NOMO-1 treated with DMSO at 0.1 percent for 48 hours (cell line): ENCODE results near the gene IRF2BP2.
"Not testable (repeated sequence)": the region's sequence is repeated elsewhere in the genome, so short reads cannot be mapped to it uniquely, and the experiment has no call there.

ENCODE experiments used
- DNase-seq: peaks from one replicate; lab custom pipeline; 2025; ENCODE audit not compliant: unreplicated experiment; lab: John Stamatoyannopoulos, UW

The IRF2BP2 gene

DNA sequence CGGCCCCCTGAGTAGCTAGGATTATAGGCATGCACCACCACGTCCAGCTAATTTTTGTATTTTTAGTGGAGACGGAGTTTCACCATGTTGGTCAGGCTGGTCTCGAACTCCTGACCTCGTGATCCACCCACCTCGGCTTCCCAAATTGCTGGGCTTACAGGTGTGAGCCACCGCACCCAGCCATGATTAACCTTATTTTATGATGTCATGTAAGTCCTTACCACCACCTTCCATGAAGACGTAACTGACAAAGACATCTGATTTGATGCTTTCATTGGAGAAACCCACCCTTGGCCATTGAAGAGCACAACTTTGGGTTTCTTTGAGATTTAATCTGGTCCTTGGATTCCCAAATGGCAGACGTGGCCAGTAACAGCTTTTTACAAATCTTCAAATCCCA lies 24.9 kb upstream of the IRF2BP2 start:
- DNase-seq, result not testable (repeated sequence)

DNA sequence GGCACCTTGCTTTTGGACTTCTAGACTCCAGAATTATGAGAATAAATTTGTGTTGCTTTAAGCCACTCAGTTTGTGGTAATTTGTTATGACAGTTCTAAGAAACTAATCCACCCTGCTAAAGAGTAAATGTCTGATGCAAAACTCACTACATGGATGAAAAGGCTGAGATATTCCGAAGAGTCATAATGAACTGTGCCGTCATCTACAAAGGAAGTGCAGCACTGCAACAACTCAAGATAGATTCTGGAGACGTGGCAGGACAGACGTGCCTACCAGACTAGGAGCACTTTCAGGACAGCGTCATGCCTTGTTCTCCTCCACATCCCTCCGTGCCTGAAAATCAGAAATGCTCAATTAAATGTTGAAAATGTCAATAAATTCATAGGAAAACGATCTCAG lies 24.4 kb upstream of the IRF2BP2 start:
- no peak for DNase-seq

DNA sequence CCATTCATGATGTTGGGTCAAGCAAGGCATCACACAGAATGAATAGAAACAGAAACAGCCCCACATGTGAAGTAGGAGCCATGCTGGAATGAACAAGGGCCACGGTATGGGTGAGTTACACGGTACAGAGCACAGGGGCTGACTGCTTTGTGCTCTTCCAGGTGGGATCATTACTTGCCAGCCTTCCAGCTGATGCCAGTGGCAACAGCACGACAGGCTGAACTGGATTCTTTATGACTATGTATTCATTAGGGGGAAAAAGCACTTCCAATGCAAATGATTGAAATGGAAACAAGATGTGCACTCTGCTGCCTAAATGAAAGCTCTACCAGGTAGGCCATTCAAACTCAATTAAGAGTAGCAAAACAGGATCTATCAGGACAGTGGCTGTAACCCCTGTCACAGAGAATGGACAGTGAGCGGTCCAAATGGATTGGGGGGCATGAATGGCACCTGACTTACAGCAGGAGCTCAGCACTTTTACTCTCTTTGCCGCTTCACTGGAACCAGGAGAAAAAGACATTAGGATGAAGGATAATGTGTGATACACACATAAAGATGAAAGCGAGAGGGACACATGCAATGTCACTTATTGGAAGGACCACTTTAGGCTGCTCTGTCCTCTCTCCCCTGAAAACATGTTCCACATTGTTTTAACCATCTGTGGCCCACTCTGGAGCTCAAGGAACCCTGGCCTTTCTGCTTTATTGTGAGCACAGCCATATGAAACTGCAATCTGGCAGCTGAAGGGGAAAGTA lies 23.4 kb upstream of the IRF2BP2 start:
- DNase-seq, result no peak

DNA sequence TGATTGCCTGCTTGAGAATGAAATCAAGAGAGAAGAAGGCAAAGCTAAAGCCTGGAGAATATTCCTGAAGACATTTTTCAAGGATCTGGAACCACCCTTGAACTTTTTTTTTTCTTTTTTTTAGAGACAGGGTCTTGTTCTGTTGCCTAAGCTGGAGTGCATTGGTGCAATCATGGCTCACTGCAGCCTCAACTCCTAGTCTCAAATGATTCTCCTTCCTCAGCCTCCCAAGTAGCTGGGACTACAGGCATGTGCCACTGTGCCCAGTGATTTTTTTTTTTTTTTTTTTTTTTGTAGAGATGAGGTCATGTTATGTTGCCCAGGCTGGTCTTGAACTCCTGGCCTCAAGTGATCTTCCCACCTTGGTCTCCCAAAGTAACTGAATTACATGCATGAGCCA lies 22.2 kb upstream of the IRF2BP2 start:
- no peak for DNase-seq

DNA sequence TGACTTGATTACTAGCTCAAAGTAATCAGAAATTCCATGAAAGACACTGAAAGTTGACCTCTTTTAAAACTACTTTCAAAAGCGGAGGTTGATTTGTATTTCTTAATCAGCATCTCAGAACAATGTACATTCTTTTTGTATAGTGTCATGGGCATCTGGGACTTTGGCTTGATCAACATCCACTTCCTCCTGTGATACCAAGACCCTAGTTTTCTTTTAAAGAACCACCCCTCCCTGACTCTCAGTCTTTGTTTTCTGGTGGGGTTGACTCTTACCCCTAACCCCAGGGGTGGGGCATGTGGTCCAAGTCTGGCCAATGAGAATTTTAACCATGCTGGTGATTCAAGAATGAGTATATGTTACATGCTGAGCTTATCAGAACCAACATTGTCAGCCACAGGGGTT lies 21.7 kb upstream of the IRF2BP2 start:
- DNase-seq, result no peak

DNA sequence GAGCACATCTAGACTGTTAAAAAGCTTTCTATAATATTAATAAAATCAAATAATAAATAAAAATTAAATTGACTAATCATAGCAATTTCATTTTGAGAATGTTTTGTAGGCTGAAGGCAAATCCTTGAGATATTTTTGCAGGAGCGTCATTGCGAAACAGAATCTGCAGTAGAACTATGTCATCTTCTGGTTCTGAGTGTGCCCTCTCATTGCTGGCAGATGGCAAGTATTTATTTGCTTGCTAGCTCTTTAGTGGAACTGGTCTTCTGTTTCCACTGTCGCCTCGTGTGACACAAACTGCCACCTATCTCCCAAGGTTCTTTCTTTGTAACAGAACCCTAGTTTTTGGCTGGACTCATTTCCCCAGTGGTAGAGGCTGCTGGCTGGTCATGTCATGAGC lies 19.0 kb upstream of the IRF2BP2 start:
- DNase-seq, result no peak

DNA sequence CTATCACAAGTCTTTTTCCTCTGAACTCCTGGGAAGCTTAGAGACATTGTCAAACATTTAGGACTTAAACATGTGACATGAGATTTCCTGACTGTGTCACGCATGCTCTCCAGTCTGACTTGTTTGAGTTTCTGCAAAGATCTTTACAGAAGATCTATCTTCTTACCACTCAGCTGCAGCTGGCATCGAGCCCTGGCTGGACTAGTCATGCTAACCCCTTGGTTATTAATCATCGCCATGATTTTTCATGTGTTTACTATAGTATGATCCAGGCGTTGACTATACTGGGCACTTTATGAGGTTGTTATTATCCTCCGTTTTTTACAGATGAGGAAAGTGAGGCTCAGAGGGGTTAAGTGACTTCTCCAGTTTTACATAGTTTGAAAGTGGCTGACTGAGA lies 18.1 kb upstream of the IRF2BP2 start:
- DNase-seq, result no peak

DNA sequence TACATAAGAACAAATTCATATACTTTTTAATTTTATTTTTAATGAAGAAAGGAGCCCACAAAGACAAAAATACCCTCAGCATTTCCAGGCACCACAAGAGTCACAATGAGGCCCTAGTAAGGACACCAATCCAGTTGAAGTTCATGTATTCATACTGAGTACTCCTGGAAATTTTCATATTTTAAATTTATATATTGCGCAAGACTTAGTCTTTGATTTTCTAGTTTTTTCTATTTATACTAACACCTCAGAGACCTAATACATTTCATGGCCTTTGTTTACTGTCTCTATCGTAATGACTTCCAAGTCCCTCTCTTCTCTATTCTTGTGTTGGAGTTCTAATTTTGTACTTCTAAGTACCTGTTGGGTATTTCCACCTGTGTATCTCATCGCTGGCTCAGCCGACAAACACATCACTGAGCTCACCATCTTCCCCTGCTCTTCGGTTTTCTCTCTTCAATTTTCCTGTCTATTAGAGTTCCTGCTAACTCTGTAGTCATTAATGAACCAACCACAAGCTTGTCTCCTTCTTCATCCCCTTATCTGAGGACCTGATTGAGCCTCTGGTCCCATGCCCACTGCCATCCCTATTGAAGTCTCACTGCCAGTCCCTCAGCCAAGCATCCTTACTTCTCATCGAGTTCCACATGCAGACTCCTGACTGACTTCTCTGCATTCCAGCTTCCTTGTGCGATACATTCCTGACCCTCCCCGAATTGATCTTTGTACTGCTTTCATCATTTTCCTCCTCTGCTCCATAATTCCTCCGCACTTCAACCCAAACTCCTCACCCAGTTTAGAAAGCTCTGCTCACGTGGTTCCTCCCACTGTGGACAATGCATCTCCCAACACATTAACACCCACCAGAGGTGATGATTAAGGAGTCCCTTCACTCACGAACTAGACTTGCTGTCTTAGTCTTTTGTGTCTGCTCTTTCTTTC lies 17.3 kb upstream of the IRF2BP2 start:
- DNase-seq, result no peak

DNA sequence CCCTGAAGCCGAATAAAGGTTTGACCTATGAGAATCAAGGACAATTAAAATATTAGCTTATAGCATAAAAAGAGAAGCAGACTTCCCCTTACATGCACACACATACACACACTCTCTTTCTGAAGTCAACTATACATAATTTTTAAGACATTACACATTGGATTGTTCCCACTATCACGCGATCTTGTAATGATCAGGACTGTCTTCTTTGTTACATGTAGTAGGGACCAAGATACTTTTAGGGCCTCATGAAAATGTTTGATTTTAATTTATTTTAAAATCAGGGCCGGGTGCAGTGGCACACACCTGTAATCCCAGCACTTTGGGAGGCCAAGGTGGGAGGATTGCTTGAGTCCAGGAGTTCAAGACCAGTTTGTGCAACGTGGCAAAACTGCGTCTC lies 16.4 kb upstream of the IRF2BP2 start:
- DNase-seq, result no peak

DNA sequence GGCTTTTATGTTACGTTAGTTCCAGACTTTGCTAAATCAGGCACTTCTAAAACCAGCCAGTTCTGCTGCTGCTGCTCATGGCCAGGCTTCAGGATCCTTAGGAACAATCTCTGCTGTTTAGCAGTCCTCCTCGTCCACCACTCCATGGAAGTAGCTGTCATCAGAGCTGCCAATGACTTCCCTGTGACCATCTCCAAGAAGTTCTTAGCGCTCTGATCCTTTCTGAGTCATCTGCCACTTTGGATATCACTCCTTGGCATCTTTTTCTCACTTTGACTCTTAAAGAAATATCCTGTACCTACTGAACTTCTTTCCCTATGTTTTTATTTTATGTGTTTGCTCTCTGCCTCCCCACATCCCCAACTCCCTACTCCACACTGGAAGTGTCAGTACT lies 14.7 kb upstream of the IRF2BP2 start:
- DNase-seq, result no peak

DNA sequence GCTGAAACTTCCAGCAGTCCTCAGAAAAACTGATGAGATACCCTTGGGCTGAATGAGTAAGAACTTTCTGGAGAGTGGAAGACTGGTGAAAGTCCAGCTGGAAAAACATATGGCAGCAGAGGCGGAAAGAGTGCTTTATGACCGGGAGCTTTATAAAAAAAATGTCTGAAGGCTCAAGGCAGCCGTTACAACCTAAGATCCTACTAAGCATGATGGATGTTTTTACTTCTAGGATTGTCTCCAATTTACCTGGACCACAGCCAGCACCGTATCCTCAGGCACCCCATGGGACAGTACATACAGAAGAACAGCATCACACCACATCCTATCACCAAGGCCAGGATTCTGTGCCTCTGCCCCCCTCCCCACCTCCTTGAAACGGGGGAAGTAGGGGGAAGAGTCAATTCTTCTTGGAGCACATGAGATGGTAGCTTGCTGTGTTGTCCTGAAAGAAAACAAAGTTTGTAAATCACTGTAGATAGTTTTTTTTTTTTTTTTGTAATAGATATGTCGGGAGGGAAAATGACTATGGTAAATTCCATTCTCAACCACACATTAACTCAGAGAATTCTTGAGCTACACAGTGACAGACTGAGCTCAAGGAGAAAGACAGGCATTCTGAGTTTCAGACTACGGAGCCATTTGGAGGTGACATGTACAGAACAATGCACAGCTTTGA lies 11.8 kb upstream of the IRF2BP2 start:
- DNase-seq, result no peak

DNA sequence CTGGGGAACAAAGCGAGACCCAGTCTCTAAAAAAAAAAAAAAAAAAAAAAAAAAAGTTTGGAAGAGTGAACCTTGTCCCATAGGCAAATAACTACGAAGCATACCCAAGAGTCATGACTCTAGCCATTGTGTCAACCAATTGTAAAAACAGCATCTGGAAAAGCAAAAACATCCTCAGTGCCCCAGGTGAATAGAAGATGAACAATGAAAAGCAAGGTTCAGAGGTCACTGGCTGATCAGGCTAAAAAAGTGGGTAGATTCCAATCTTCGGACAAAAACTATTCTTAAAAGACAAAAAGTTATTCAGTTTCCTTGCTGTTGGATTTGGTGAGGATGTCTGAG lies 11.1 kb upstream of the IRF2BP2 start:
- DNase-seq, result no peak

DNA sequence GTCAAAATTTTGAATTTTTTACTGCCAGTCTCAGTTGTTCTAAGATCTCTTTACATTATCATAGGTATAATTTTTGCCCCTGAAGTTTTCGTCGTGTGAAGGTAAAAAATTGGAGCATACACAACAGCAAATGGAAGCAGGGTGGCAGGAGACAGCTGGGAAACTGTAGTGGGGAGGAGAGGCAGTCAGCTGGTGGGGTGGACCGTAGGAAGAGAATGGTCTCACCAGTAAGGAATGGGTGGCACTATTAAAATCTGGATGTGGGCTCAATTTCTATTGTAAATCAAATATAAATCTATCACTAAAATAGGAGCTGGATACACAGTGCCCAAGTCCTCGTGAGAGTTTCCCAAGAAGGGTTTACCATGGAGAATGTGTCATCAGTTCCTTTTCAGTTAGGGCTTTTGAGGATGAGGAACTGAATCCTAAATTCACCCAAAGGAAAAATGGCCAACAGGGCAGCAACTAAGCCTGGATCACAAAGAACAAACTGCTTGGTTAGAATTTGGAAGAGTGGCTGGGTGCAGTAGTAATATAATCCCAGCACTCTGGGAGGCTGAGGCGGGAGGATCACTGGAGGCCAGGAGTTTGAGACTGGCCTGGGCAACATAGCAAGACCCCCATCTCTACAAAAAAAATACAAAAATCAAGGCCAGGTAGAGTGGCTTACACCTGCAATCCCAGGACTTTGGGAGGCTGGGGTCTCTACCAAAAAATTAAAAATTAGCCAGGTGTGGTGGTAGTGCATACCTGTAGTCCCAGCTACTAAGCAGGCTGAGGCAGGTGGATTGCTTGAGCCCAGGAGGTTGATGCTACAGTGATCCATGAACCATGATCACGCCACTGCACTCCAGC lies 10.5 kb upstream of the IRF2BP2 start:
- DNase-seq, result peak; percentile 11

DNA sequence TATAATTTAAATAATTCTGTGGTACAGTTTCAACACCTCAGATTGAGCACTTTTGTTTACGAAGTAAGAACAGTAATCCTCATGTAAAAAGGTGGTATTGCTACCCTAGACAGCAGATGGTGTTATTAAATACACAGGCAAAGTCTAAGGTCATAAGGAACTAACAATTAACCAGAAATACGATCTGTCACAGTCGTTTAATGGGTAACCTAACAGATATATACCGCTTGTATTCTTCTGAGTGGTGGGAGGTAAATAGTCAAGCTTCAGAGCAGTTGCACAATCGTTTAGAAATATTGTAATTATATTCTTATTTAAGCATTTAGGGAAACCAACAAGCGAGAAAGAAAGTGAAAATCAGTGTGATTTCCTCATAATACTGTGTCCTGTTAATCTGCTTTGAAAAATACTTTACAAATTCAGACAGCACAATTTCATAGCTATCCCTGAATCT lies 9.8 kb upstream of the IRF2BP2 start:
- DNase-seq, result peak; percentile 78

DNA sequence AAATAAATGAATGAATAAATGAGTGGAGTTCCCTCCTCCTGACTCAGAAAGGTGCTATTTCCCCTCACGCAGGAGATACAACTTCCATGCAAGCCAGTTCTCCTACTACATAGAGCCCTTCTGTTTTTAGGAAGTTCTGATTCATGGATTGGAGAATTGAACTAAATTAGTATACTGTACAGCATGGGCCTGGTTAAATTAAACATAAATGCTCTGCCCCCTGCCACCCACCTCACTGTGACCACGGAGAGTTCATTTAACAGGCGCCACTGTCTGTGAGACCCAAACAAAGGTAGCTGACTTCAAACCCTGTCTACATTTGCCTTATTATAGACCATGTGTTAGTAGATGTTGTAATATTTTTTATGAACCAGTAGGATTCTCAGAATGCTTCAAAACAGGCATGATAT lies 9.1 kb upstream of the IRF2BP2 start:
- DNase-seq, result peak; percentile 26

DNA sequence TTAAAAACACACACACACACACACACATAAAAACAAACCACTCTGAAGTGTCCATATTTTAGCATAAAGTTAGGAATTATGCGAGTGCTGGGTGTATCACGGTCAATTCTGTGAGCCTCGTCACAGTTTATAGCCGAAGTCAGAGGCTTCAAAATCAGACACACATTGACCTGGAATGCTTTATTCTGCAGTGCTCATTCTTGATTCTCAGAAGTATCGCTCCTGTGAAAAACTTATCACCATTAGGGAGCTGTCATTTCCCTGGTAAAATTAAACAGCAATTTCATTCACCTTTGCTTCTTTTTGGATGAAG lies 8.7 kb upstream of the IRF2BP2 start:
- no peak for DNase-seq

DNA sequence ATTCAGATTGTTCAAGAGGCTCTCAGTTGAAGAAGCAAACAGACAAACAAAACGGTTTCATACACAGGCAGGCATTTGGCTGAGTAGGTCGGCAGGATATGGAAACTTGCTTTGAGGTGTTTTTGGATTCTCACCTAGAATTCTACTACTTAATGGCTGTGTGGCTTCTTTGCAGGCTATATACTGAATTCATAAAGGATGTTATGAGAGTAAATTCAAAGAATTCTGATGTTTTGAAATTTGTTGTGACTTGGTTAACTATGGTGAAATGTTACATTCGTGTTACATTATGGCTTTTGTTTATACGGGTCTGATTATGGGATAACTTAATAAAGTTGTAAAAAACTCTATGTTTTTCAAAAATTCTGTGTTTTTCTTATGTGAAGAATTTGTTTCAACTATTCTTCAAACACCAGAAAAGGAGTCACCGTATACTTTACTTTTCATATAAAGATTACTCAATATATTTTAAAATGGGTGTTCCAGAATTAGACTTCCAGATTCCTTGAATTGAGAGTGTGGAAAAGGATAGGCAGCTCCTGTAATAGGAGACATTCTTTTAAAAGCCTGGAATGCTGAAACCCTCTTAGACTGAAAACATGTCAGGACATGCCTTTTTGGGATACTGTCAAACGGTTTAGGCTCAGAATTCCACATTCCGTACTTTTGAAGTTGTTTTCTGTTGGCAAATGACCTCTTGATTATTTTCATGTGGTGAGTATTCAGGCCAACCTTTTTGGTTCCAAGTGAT lies 8.2 kb upstream of the IRF2BP2 start:
- DNase-seq, result no peak

DNA sequence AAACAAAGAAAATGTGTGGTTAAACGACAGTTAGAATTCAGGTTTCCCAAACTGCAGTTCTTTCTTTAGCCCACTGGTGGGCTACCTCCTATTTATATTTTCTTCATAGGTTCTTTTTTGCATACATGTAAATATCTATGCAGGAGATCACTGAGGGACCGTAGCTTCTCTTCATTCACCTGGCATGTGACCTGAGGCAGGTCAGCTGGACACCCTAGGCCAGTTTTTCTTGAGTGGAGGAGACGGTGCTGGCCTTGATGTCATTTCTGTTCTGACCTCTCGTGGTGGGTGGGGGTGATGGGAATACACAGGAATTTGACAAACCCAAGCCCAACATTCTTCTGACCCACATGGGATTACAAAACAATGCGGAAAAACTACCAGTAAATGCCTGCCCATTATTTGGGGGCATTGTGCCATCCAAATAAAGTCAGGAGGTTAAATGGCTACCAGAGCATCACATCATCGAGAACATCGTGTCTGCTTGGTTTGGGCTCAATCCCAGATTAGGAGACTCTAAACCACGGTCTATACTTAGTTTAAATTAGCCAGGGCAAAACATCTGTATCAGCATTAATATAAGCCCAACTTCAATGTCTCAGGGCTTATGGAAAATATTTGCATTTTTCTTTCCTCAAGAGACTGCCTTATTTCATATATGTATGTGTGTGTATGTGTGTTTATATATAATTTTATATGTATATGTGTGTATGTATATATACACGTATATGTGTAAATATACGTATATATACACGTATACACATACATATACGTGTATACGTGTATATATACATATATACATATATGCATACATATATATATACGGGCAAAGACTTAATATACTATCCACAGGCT lies 7.4 kb upstream of the IRF2BP2 start:
- no peak for DNase-seq

DNA sequence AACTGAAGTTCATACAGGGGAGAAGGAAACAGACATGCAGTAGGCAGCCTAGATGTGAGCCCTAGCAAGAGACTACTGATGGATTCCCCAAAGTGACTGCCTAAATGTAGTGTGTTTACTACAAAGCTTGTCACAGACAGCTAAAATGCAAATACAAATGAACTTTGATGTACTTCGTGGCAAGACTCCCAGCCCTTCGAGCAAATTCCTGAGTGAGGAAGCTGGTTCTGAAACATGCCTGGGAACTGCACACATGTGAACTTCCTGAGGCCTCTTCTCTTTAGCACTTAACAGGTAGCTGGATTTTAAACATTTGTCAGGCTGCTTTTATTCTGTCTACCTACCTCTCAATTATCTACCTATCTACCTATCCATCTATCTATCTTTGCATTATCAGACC lies 6.7 kb upstream of the IRF2BP2 start:
- DNase-seq, result no peak
